Psoas muscle (tissue), 8 donors: ENCODE data around the gene PVALB. TPM values are rescaled to one million over a fixed set of nuclear protein-coding genes. Genes with fewer than 3 reads are reported as not detected.

Experiments
- ATAC-seq, 4 donors: fragments of 200-7000 bp; cut with Tn5 transposase; one replicate each; pipeline ENCODE4 v1.9.1; 2020; ENCODE audit warnings: moderate library complexity in 3 of 4, mild to moderate bottlenecking in 2 of 4
- DNase-seq, 2 donors: peaks; one replicate each; pipeline ENCODE4 v3.0.0-alpha.2; 2020
- H3K27ac ChIP-seq: fragments of 200-600 bp; one replicate; pipeline ENCODE4 v1.8.0; 2022
- H3K27me3 ChIP-seq, 3 donors: fragments of 200-600 bp in 1 of 3; one replicate each; pipeline versions ENCODE4 v1.6.1 to v1.8.0; 2013 to 2022; ENCODE audit warnings: low read length in 2 of 3, mild to moderate bottlenecking in 2 of 3, moderate library complexity in 1 of 3; ENCODE audit not compliant: insufficient read depth in 3 of 3
- H3K36me3 ChIP-seq, 2 donors: fragments of 200-600 bp in 1 of 2; one replicate each; pipeline versions ENCODE4 v1.6.1 to v1.8.0; 2013 to 2022; ENCODE audit warnings: low read depth in 1 of 2, mild to moderate bottlenecking in 1 of 2, moderate library complexity in 1 of 2; ENCODE audit not compliant: insufficient read depth in 1 of 2
- H3K4me1 ChIP-seq: fragments of 200-600 bp; one replicate; pipeline ENCODE4 v1.8.0; 2022
- H3K4me3 ChIP-seq: fragments of 200-600 bp; one replicate; pipeline ENCODE4 v1.8.0; 2022; ENCODE audit warnings: mild to moderate bottlenecking
- H3K9me3 ChIP-seq: fragments of 200-600 bp; one replicate; pipeline ENCODE4 v1.8.0; 2022
- CTCF ChIP-seq: fragments of 200-600 bp; IDR thresholded peaks from one replicate; pipeline ENCODE4 v1.8.0; 2022; ENCODE audit warnings: antibody characterized with exemption
- WGBS, 3 donors: extraction: QIAGEN DNeasy Blood & Tissue Kit; methylation state at CpG; one replicate each; pipeline versions ENCODE4 v1.1.6 to v1.1.7; 2013; 5-methylcytosine and 5-hydroxymethylcytosine counted together
- intact Hi-C, 2 donors: fragments of 100-400 bp; cut with DNase I; formaldehyde crosslinking; loops; one replicate each; pipeline versions ENCODE4 v1.11.0 to v1.14.2; 2022
- polyA plus RNA-seq, 3 donors: library from polyadenylated mRNA; stranded (reverse); fragments of 200-250 nt; gene quantifications; one replicate each; pipeline ENCODE4 v1.2.3, GENCODE V29; 2013
- total RNA-seq, 4 donors: library from RNA; stranded (reverse); fragmentation: NEBNext Ultra II Directional in 2 of 4; extraction: Animal tissue kit (Norgen Biotek cat#: 25700) in 2 of 4; gene quantifications; one replicate each; pipeline versions ENCODE4 v1.2.1 to v1.2.4, GENCODE V29; 2021 to 2023
- donor health status: healthy with polysubstance abuse.
- donor health status: DM: no; HTN: no; CAD: no; lungs with moderate emphysema.
- donor health status: Bipolar disorder and iron deficiency.
- donor health status: healthy.
- donor health status: DM: yes; HTN: yes; CAD: no.
- donor health status: DM: no; HTN: no; CAD: no.
- donor health status: DM: no; HTN: no; CAD: no.
- donor health status: DM: yes; HTN: yes; CAD: no.

PVALB gene
- total and polyA plus RNA-seq, 7 donors: 0.22 to 1.4 (median 1.1) TPM; not detected in 3

- DNase-seq (no peak), ATAC-seq (no peak)
- no peak for TF ChIP-seq CTCF
- no peak overlapping the region for H3K27ac ChIP-seq
- H3K4me1 ChIP-seq: no peaks in the 10 kb centered on the region
- no peaks in the 10 kb centered on the region for H3K9me3 ChIP-seq
- intact Hi-C loops: no loop called here
- WGBS, 3 donors: 78 to 81% (median 80%) methylated on average over 10 of the region's 10 CpGs
- H3K27me3 ChIP-seq: peaks cover 0 to 22% (median 3%) of the 10 kb centered on the region in 3 donors
- H3K36me3 ChIP-seq: no peaks in the 10 kb centered on the region
- H3K4me3 ChIP-seq: no peak overlapping the region
These were observed 22.7 kb upstream of the PVALB start for GRCh38 chr22:36839356-36840073.

DNA sequence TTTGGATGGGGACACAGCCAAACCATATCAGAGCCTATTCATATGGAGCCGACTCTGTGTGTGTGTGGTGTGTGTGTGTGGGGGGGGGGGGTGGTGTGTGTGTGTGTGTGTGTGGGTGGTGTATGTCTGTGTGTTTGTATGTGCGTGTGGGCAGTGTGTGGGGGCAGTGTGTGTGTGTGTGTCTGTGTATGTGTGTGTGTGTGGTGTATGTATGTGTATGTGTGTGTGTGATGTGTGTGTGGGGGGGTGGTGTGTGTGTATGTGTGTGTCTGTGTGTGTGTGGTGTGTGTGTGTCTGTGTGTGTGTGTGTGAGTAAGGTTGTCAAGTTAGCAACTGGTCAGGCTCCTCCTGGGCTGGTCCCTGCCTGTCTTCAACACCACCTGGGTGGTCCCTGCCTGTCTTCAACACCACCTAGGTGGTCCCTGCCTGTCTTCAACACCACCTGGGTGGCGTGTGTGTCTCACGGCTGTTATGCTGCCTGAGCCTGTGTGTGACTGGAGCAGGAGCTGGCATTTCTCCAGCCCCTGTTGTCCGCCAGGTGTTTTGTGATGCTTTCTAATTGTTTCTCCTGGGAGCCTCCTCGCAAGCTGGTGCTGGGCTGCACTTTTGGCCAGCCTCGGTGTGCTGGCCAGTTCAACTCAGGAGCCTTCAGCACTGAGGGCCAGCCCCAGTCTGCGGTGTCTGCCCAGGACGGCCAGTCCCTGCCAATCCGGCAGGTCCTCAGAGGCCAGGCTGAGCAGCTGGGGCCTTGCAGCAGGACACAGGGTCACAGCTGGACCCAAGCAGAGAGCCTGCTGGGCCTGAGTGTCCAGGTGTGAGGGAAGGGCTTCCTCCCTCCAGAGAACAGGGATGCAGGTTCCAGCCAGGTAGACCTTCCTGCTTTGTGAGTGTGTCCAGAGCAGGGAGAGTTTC, 21.5 kb upstream of the PVALB start:
- Histone ChIP-seq H3K4me1 (no peaks in the 10 kb centered on the region), H3K27ac (no peak overlapping the region), H3K9me3 (no peaks in the 10 kb centered on the region), H3K27me3 (peaks cover 0 to 18% (median 3%) of the 10 kb centered on the region in 3 donors), H3K36me3 (no peaks in the 10 kb centered on the region), H3K4me3 (no peak overlapping the region)
- no peak for TF ChIP-seq CTCF
- WGBS, 3 donors: 41 to 51% (median 50%) methylated on average over 10 of the region's 10 CpGs
- intact Hi-C loops: no loop called here
- ATAC-seq: no peak
- DNase-seq: no peak

DNA sequence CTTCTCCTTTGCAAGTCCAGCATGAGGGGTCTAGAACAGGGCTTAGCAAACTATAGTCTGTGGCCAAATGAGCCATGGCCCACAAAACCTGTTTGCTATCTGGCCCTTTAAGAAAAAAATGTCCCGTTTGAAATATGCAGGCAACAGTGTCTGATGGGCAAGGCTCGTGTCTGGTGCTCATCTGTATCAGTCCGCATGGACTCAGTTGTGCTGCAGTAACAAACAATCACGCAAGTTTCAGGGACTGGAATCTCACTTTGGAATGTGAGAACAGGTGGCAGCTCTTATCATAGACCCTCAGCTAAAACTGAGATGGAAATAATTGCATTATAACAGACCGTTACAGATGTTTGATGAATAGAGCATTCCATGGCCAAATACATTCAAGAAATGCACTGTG, 19.1 kb upstream of the PVALB start:
- intact Hi-C loops: no loop called here
- TF ChIP-seq CTCF: no peak
- ATAC-seq: no peak
- WGBS, 3 donors: 35 to 46% (median 41%) methylated on average over 5 of the region's 5 CpGs
- Histone ChIP-seq H3K27ac (no peak overlapping the region), H3K36me3 (no peaks in the 10 kb centered on the region), H3K4me3 (no peak overlapping the region), H3K9me3 (no peaks in the 10 kb centered on the region), H3K27me3 (peaks cover 0 to 20% (median 3%) of the 10 kb centered on the region in 3 donors), H3K4me1 (no peaks in the 10 kb centered on the region)
- no peak for DNase-seq

GRCh38 chr22:36833073-36833472, 16.2 kb upstream of the PVALB start:
- intact Hi-C loops: no loop called here
- Histone ChIP-seq H3K9me3 (no peaks in the 10 kb centered on the region), H3K4me1 (no peaks in the 10 kb centered on the region), H3K27ac (no peak overlapping the region), H3K4me3 (no peak overlapping the region), H3K36me3 (no peaks in the 10 kb centered on the region), H3K27me3 (peaks cover 0 to 9% (median 0%) of the 10 kb centered on the region in 3 donors)
- DNase-seq (no peak), ATAC-seq (no peak)
- no peak for TF ChIP-seq CTCF
- WGBS, 3 donors: 82 to 86% (median 83%) methylated on average over 3 of the region's 3 CpGs
